Calu3 (cell line): ENCODE results near the gene HDC. TPM values are rescaled to one million over a fixed set of nuclear protein-coding genes. Genes with fewer than 3 reads are reported as not detected.

Source experiments
- BruUV-seq: library from RNA; stranded (reverse); fragments of 400-500 nt; replicated peaks from 2 replicates; lab custom pipeline; 2021; lab: Mats Ljungman, UMichigan
- CTCF ChIA-PET: fragments of 300-600 bp; sonication (Branson Sonifier 250); formaldehyde crosslinking; loops from one replicate; lab custom pipeline; 2022; ENCODE audit warnings: antibody characterized with exemption; lab: Charles Lee
- DNase-seq: peaks from one replicate; pipeline ENCODE4 v3.0.0; 2022
- H3K27ac Mint-ChIP-seq: one replicate; pipeline ENCODE4 v1.8.0; 2022; ENCODE audit warnings: mixed read lengths; ENCODE audit not compliant: unreplicated experiment
- H3K27me3 Mint-ChIP-seq: one replicate; pipeline ENCODE4 v1.8.0; 2022; ENCODE audit warnings: mixed read lengths; ENCODE audit not compliant: unreplicated experiment
- H3K36me3 Mint-ChIP-seq: one replicate; pipeline ENCODE4 v1.8.0; 2022; ENCODE audit warnings: mild to moderate bottlenecking, moderate library complexity, mixed read lengths; ENCODE audit not compliant: insufficient read depth, unreplicated experiment
- H3K4me1 Mint-ChIP-seq: one replicate; pipeline ENCODE4 v1.8.0; 2022; ENCODE audit warnings: mild to moderate bottlenecking, low read depth, mixed read lengths; ENCODE audit not compliant: unreplicated experiment
- H3K4me3 Mint-ChIP-seq: one replicate; pipeline ENCODE4 v1.8.0; 2022; ENCODE audit warnings: mild to moderate bottlenecking, low read depth, moderate library complexity, mixed read lengths; ENCODE audit not compliant: unreplicated experiment
- H3K9me3 Mint-ChIP-seq: one replicate; pipeline ENCODE4 v1.8.0; 2022; ENCODE audit warnings: low read depth, mixed read lengths; ENCODE audit not compliant: unreplicated experiment
- CTCF ChIP-seq: fragments of 200-600 bp; IDR thresholded peaks from one replicate; pipeline ENCODE4 v1.8.0; 2022; ENCODE audit warnings: antibody characterized with exemption; ENCODE audit not compliant: unreplicated experiment
- intact Hi-C: fragments of 100-400 bp; cut with micrococcal nuclease; formaldehyde crosslinking; loops from one replicate; pipeline ENCODE4 v1.10.0; 2022; ENCODE audit not compliant: unreplicated experiment
- total RNA-seq: library from RNA; stranded (reverse); gene quantifications from 2 replicates; pipeline ENCODE4 v1.2.3, GENCODE V29; 2022

Gene HDC
- total RNA-seq, 1 experiment from 2014 or later = not detected

GRCh38 chr15:50222181-50222580, 43.3 kb downstream of the HDC start:
- TF ChIP-seq CTCF = no peak
- no peak for DNase-seq
- Mint-ChIP-seq H3K4me1 (no peaks in the 10 kb centered on the region), H3K27ac (no peak overlapping the region), H3K4me3 (no peak overlapping the region), H3K9me3 (no peaks in the 10 kb centered on the region), H3K27me3 (no peaks in the 10 kb centered on the region), H3K36me3 (no peaks in the 10 kb centered on the region)
- CTCF ChIA-PET = no interaction called here
- no TSS peak for BruUV-seq
- intact Hi-C loops = no loop called here

GRCh38 chr15:50219820-50220219, 45.7 kb downstream of the HDC start:
- H3K27ac Mint-ChIP-seq = no peak overlapping the region
- no TSS peak for BruUV-seq
- no peak overlapping the region for H3K4me3 Mint-ChIP-seq
- H3K9me3 Mint-ChIP-seq = peaks cover 4% of the 10 kb centered on the region
- no peaks in the 10 kb centered on the region for H3K4me1 Mint-ChIP-seq
- no peak for TF ChIP-seq CTCF
- CTCF ChIA-PET = no interaction called here
- intact Hi-C loops = no loop called here
- no peaks in the 10 kb centered on the region for H3K36me3 Mint-ChIP-seq
- DNase-seq = no peak
- H3K27me3 Mint-ChIP-seq = no peaks in the 10 kb centered on the region

GRCh38 chr15:50218691-50219090, 46.8 kb downstream of the HDC start:
- no peak overlapping the region for H3K4me3 Mint-ChIP-seq
- H3K36me3 Mint-ChIP-seq = no peaks in the 10 kb centered on the region
- intact Hi-C loops = no loop called here
- CTCF ChIA-PET = no interaction called here
- peaks cover 7% of the 10 kb centered on the region for H3K9me3 Mint-ChIP-seq
- BruUV-seq = no TSS peak
- H3K27ac Mint-ChIP-seq = no peak overlapping the region
- H3K27me3 Mint-ChIP-seq = no peaks in the 10 kb centered on the region
- H3K4me1 Mint-ChIP-seq = no peaks in the 10 kb centered on the region
- DNase-seq = no peak
- TF ChIP-seq CTCF = no peak

GRCh38 chr15:50218291-50218690, 47.2 kb downstream of the HDC start:
- peaks cover 9% of the 10 kb centered on the region for H3K9me3 Mint-ChIP-seq
- H3K4me3 Mint-ChIP-seq = no peak overlapping the region
- no peak for TF ChIP-seq CTCF
- no TSS peak for BruUV-seq
- no peak for DNase-seq
- H3K27ac Mint-ChIP-seq = no peak overlapping the region
- H3K4me1 Mint-ChIP-seq = no peaks in the 10 kb centered on the region
- no peaks in the 10 kb centered on the region for H3K27me3 Mint-ChIP-seq
- intact Hi-C loops = no loop called here
- CTCF ChIA-PET = interaction anchor here (0.7 kb wide), 2 partner anchors 124 to 401 kb away, joined by 5 to 8 read pairs; no protein-coding TSS in a partner anchor
- H3K36me3 Mint-ChIP-seq = no peaks in the 10 kb centered on the region
